HG02852 (cell line): ENCODE measurements around the gene PDE4C.

Source experiments
- ATAC-seq: cut with Tn5 transposase; IDR thresholded peaks from one replicate; pipeline ENCODE4 v1.9.1; 2021; ENCODE audit warnings: mild to moderate bottlenecking, moderate library complexity; ENCODE audit not compliant: unreplicated experiment

PDE4C gene

GRCh38 chr19:18254546-18255503, 28.6 kb upstream of the PDE4C start:
- no peak for ATAC-seq

- no peak for ATAC-seq
Measured at GRCh38 chr19:18253716-18254115, 27.5 kb upstream of the PDE4C start.

GRCh38 chr19:18253130-18253529, 26.9 kb upstream of the PDE4C start:
- no peak for ATAC-seq

- no peak for ATAC-seq
Measured at GRCh38 chr19:18252370-18252717, 26.1 kb upstream of the PDE4C start.

- ATAC-seq, result no peak
Measured at GRCh38 chr19:18251587-18252369, 25.5 kb upstream of the PDE4C start.

GRCh38 chr19:18249834-18250233, 23.6 kb upstream of the PDE4C start:
- ATAC-seq, result no peak

GRCh38 chr19:18245297-18245696, 19.1 kb upstream of the PDE4C start:
- ATAC-seq, result no peak

GRCh38 chr19:18239303-18239702, 13.1 kb upstream of the PDE4C start:
- no peak for ATAC-seq

GRCh38 chr19:18234194-18234593, 8.0 kb upstream of the PDE4C start:
- ATAC-seq, result no peak

GRCh38 chr19:18233224-18233825, 7.1 kb upstream of the PDE4C start:
- no peak for ATAC-seq

- no peak for ATAC-seq
Measured at GRCh38 chr19:18232540-18233223, 6.4 kb upstream of the PDE4C start.

GRCh38 chr19:18231775-18232174, 5.5 kb upstream of the PDE4C start:
- ATAC-seq, result no peak

GRCh38 chr19:18230941-18231734, 4.9 kb upstream of the PDE4C start:
- no peak for ATAC-seq

- ATAC-seq, result no peak
Measured at GRCh38 chr19:18229915-18230314, 3.7 kb upstream of the PDE4C start.

GRCh38 chr19:18229474-18229873, 3.2 kb upstream of the PDE4C start:
- ATAC-seq, result no peak

- no peak for ATAC-seq
Measured at GRCh38 chr19:18227781-18228271, 1.6 kb upstream of the PDE4C start.

- no peak for ATAC-seq
Measured at GRCh38 chr19:18226956-18227780, 930 bp upstream of the PDE4C start.

- ATAC-seq, result no peak
Measured at GRCh38 chr19:18225355-18225701, 910 bp downstream of the PDE4C start.
